WTC11 (cell line): ENCODE measurements around the gene LHX4. TPM values are rescaled to one million over a fixed set of nuclear protein-coding genes. Genes with fewer than 3 reads are reported as not detected.

ENCODE experiments used
- ATAC-seq: fragments of 200-7000 bp; cut with Tn5 transposase; 2 replicates; pipeline ENCODE4 v1.10.0; 2021; ENCODE audit warnings: mild to moderate bottlenecking, moderate library complexity
- CTCF ChIA-PET: fragments of 300-600 bp; sonication (Branson Sonifier 250); formaldehyde crosslinking; loops from one replicate; lab custom pipeline; 2021; ENCODE audit warnings: antibody characterized with exemption; lab: Charles Lee
- POLR2A ChIA-PET: fragments of 350-600 bp; sonication (Branson Sonifier 250); formaldehyde crosslinking; loops from one replicate; lab custom pipeline; 2021; ENCODE audit warnings: antibody characterized with exemption; lab: Charles Lee
- DNase-seq: peaks from one replicate; pipeline ENCODE4 v3.0.0; 2021; ENCODE audit warnings: low spot score
- H3K27ac Mint-ChIP-seq: 2 replicates; pipeline ENCODE4 v1.8.0; 2021; ENCODE audit warnings: mixed read lengths
- H3K27me3 Mint-ChIP-seq: 2 replicates; pipeline ENCODE4 v1.8.0; 2021; ENCODE audit warnings: low read depth, mild to moderate bottlenecking, moderate library complexity, mixed read lengths
- H3K36me3 Mint-ChIP-seq: 2 replicates; pipeline ENCODE4 v1.8.0; 2021; ENCODE audit warnings: mixed read lengths
- H3K4me1 Mint-ChIP-seq: 2 replicates; pipeline ENCODE4 v1.8.0; 2022; ENCODE audit warnings: mixed read lengths
- H3K4me3 Mint-ChIP-seq: 2 replicates; pipeline ENCODE4 v1.8.0; 2021; ENCODE audit warnings: mild to moderate bottlenecking, moderate library complexity, mixed read lengths
- H3K9me3 Mint-ChIP-seq: 2 replicates; pipeline ENCODE4 v1.8.0; 2021; ENCODE audit warnings: mixed read lengths
- FOXP1 ChIP-seq: sonication (generic); formaldehyde crosslinking; IDR thresholded peaks from 2 replicates; pipeline ENCODE4 v1.8.0; 2022; ENCODE audit warnings: missing genetic modification reagents, mild to moderate bottlenecking, moderate library complexity, borderline replicate concordance
- NFATC4 ChIP-seq: fragments of 250-450 bp; sonication (Bioruptor Pico); IDR thresholded peaks from 2 replicates; pipeline ENCODE4 v1.9.0; 2021; ENCODE audit warnings: mild to moderate bottlenecking
- NFYB ChIP-seq: sonication (generic); formaldehyde crosslinking; conservative IDR thresholded peaks from 2 replicates; pipeline ENCODE4 v1.8.0; 2022; ENCODE audit warnings: low read depth, missing genetic modification reagents
- RELA ChIP-seq: sonication (generic); formaldehyde crosslinking; IDR thresholded peaks from 2 replicates; pipeline ENCODE4 v1.8.1; 2022; ENCODE audit warnings: missing genetic modification reagents, mild to moderate bottlenecking, borderline replicate concordance
- SP1 ChIP-seq: sonication (generic); formaldehyde crosslinking; conservative IDR thresholded peaks from 2 replicates; pipeline ENCODE4 v1.8.1; 2022; ENCODE audit warnings: missing genetic modification reagents
- total RNA-seq: library from RNA; stranded (reverse); gene quantifications from 3 replicates; pipeline ENCODE4 v1.2.3, GENCODE V29; 2021
- TF ChIP-seq, protein P1 (sequence below): fragments of 250-450 bp; sonication (Bioruptor Pico); IDR thresholded peaks from 2 replicates; pipeline ENCODE4 v1.9.0; 2021; ENCODE audit warnings: mild to moderate bottlenecking, borderline replicate concordance
- TF ChIP-seq, protein P2 (sequence below): sonication (generic); formaldehyde crosslinking; IDR thresholded peaks from 2 replicates; pipeline ENCODE4 v1.8.1; 2022; ENCODE audit warnings: mild to moderate bottlenecking, missing genetic modification reagents, moderate library complexity, borderline replicate concordance
- TF ChIP-seq, protein P3 (sequence below): sonication (generic); formaldehyde crosslinking; IDR thresholded peaks from 2 replicates; pipeline ENCODE4 v1.8.0; 2023; ENCODE audit warnings: mild to moderate bottlenecking, missing genetic modification reagents
- TF ChIP-seq, protein P4 (sequence below): sonication (generic); formaldehyde crosslinking; conservative IDR thresholded peaks from 2 replicates; pipeline ENCODE4 v1.8.1; 2022; ENCODE audit warnings: mild to moderate bottlenecking, missing genetic modification reagents
- TF ChIP-seq, protein P5 (sequence below): sonication (generic); formaldehyde crosslinking; IDR thresholded peaks from 2 replicates; pipeline ENCODE4 v1.8.1; 2023; ENCODE audit warnings: mild to moderate bottlenecking, missing genetic modification reagents

Gene LHX4
- total RNA-seq, 1 experiment from 2014 or later: 19.2 TPM

DNA sequence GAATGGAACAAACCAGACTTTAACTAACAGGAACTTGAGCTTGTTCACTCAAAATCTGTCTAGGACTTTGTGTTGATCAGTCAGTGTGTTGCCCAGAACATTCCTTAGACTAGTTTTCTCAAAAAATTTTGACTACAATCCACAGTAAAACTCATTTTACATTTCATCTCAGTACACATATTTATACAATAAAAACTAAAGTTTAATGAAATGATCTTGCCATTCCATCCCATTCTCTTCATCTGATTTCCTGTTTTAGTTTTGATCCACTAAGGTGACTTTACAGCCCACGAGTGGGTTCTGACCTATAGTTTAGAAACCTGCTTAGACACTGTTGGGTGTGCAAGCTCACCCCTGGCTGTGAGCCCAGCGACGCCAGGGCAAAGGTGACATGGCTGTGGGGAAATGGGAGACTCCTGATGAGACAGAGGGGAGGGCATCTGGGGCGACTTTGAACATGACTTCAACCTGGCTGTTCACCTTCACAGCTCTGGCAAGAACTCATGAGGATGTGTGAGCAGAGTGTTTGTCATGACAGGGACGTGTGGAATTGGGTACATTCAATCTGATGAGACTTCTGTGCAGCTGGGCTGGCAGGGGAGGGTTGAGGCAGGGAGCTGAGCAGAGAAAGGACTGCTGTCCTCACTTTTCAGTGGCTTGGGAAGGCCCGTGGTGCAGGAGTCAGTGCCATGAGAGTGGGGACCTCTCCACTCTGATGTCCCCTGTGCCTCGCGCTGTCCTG is 40.6 kb downstream of the LHX4 start (continued):
- TF ChIP-seq, protein P1, sequence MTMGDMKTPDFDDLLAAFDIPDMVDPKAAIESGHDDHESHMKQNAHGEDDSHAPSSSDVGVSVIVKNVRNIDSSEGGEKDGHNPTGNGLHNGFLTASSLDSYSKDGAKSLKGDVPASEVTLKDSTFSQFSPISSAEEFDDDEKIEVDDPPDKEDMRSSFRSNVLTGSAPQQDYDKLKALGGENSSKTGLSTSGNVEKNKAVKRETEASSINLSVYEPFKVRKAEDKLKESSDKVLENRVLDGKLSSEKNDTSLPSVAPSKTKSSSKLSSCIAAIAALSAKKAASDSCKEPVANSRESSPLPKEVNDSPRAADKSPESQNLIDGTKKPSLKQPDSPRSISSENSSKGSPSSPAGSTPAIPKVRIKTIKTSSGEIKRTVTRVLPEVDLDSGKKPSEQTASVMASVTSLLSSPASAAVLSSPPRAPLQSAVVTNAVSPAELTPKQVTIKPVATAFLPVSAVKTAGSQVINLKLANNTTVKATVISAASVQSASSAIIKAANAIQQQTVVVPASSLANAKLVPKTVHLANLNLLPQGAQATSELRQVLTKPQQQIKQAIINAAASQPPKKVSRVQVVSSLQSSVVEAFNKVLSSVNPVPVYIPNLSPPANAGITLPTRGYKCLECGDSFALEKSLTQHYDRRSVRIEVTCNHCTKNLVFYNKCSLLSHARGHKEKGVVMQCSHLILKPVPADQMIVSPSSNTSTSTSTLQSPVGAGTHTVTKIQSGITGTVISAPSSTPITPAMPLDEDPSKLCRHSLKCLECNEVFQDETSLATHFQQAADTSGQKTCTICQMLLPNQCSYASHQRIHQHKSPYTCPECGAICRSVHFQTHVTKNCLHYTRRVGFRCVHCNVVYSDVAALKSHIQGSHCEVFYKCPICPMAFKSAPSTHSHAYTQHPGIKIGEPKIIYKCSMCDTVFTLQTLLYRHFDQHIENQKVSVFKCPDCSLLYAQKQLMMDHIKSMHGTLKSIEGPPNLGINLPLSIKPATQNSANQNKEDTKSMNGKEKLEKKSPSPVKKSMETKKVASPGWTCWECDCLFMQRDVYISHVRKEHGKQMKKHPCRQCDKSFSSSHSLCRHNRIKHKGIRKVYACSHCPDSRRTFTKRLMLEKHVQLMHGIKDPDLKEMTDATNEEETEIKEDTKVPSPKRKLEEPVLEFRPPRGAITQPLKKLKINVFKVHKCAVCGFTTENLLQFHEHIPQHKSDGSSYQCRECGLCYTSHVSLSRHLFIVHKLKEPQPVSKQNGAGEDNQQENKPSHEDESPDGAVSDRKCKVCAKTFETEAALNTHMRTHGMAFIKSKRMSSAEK: no peak

DNA sequence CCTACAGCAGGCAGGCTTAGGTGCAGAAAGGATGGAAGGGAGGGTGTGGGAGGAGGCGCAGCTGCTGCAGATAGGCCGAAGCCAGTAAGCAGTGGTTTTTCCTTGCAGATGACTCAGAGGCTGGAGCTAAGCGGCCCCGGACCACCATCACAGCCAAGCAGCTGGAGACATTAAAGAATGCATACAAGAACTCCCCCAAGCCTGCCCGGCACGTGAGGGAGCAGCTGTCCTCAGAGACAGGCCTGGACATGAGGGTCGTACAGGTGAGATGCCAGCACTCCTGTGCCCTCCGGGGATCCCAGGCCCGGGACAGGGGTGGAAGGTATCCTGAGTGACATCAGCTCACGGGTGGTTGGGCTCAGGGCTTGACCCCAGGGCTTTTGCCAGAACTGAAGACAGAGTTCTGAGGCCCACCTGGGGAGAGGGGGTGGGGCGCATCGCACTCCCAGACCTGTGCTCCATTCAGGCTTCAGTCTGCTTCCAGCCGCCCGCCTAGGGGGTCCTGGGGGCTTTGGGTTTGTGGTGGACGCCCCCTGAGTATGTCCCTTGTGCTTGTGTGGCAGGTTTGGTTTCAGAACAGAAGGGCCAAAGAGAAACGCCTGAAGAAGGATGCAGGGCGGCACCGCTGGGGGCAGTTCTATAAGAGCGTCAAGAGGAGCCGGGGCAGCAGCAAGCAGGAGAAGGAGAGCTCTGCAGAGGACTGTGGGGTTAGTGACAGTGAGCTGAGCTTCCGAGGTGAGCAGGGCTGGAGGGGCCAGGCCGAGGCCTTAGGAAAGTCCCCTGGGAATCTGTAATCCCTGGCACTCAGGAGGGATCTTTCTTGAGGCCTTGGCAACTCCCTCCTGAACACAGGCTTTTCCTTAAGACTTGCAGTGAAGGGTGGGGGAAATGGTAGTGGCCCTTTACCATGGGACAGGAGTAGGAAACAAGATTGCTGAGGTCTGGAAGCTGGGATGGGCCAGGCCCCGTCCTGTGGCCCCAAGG is 41.5 kb downstream of the LHX4 start:
- H3K4me3 Mint-ChIP-seq: no peak overlapping the region
- ATAC-seq (no peak), DNase-seq (no peak)
- peaks cover 44% of the 10 kb centered on the region for H3K36me3 Mint-ChIP-seq
- H3K9me3 Mint-ChIP-seq: peaks cover 13% of the 10 kb centered on the region
- peaks cover 48% of the 10 kb centered on the region for H3K4me1 Mint-ChIP-seq
- H3K27me3 Mint-ChIP-seq: no peaks in the 10 kb centered on the region
- peak overlapping the region; percentile 81; the same call in 1 of the 2 replicates for H3K27ac Mint-ChIP-seq
- POLR2A ChIA-PET: interaction anchor here (1.3 kb wide), 1 partner anchor 30 kb away, joined by 3 read pairs; no protein-coding TSS in a partner anchor
- peak; percentile 29; the same call in 1 of the 2 replicates for TF ChIP-seq SP1 (CRISPR knock-in tag)
- TF ChIP-seq FOXP1 (CRISPR knock-in tag): peak; percentile 23; the same call in 1 of the 2 replicates
- TF ChIP-seq, protein P2, sequence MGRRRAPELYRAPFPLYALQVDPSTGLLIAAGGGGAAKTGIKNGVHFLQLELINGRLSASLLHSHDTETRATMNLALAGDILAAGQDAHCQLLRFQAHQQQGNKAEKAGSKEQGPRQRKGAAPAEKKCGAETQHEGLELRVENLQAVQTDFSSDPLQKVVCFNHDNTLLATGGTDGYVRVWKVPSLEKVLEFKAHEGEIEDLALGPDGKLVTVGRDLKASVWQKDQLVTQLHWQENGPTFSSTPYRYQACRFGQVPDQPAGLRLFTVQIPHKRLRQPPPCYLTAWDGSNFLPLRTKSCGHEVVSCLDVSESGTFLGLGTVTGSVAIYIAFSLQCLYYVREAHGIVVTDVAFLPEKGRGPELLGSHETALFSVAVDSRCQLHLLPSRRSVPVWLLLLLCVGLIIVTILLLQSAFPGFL (CRISPR knock-in tag): no peak
- CTCF ChIA-PET: interaction anchor here (0.6 to 4.6 kb wide), 12 partner anchors 11 to 610 kb away, joined by 3 to 31 read pairs (median 4); no protein-coding TSS in a partner anchor

DNA sequence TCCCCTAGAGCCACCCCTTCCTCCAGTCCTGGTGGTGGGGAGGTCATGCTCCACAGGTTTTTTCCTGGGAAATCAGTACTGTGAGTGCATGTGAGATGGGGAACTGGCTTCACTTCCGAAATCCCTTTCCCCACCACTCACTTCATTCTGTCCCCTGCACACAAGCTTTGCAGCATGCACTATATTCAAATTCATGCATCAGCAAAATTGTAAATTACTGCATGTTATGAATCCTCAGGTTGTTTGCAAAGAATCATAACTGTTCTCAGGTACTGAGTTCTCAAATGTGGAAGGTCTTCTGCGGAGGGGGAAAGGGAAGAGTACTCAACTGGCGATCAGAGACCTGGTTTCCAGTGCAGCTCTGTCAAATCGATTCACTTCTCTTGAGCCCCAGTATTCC is 42.3 kb downstream of the LHX4 start:
- H3K27me3 Mint-ChIP-seq: no peaks in the 10 kb centered on the region
- CTCF ChIA-PET: interaction anchor here (0.6 to 4.6 kb wide), 4 partner anchors 19 to 199 kb away, joined by 4 to 31 read pairs (median 6); no protein-coding TSS in a partner anchor
- ATAC-seq: no peak

More for the DNA sequence above, 42.3 kb downstream of the LHX4 start:
- POLR2A ChIA-PET: interaction anchor here (1.3 kb wide), 1 partner anchor 31 kb away, joined by 3 read pairs; no protein-coding TSS in a partner anchor
- H3K9me3 Mint-ChIP-seq: peaks cover 13% of the 10 kb centered on the region
- DNase-seq: no peak
- H3K4me1 Mint-ChIP-seq: peaks cover 54% of the 10 kb centered on the region
- H3K36me3 Mint-ChIP-seq: peaks cover 51% of the 10 kb centered on the region
- peak overlapping the region; percentile 33; the same call in 1 of the 2 replicates for H3K27ac Mint-ChIP-seq
- TF ChIP-seq, protein P3, sequence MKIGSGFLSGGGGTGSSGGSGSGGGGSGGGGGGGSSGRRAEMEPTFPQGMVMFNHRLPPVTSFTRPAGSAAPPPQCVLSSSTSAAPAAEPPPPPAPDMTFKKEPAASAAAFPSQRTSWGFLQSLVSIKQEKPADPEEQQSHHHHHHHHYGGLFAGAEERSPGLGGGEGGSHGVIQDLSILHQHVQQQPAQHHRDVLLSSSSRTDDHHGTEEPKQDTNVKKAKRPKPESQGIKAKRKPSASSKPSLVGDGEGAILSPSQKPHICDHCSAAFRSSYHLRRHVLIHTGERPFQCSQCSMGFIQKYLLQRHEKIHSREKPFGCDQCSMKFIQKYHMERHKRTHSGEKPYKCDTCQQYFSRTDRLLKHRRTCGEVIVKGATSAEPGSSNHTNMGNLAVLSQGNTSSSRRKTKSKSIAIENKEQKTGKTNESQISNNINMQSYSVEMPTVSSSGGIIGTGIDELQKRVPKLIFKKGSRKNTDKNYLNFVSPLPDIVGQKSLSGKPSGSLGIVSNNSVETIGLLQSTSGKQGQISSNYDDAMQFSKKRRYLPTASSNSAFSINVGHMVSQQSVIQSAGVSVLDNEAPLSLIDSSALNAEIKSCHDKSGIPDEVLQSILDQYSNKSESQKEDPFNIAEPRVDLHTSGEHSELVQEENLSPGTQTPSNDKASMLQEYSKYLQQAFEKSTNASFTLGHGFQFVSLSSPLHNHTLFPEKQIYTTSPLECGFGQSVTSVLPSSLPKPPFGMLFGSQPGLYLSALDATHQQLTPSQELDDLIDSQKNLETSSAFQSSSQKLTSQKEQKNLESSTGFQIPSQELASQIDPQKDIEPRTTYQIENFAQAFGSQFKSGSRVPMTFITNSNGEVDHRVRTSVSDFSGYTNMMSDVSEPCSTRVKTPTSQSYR: no peak
- TF ChIP-seq, protein P4, sequence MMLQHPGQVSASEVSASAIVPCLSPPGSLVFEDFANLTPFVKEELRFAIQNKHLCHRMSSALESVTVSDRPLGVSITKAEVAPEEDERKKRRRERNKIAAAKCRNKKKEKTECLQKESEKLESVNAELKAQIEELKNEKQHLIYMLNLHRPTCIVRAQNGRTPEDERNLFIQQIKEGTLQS (CRISPR knock-in tag): no peak
- TF ChIP-seq, protein P1: no peak
- TF ChIP-seq RELA (CRISPR knock-in tag): no peak
- no peak for TF ChIP-seq NFATC4
- TF ChIP-seq, protein P5, sequence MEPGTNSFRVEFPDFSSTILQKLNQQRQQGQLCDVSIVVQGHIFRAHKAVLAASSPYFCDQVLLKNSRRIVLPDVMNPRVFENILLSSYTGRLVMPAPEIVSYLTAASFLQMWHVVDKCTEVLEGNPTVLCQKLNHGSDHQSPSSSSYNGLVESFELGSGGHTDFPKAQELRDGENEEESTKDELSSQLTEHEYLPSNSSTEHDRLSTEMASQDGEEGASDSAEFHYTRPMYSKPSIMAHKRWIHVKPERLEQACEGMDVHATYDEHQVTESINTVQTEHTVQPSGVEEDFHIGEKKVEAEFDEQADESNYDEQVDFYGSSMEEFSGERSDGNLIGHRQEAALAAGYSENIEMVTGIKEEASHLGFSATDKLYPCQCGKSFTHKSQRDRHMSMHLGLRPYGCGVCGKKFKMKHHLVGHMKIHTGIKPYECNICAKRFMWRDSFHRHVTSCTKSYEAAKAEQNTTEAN (CRISPR knock-in tag): no peak
- no peak for TF ChIP-seq NFYB
- TF ChIP-seq, all 79 proteins: peak for 0
- H3K4me3 Mint-ChIP-seq: no peak overlapping the region
